ENCODE data around the gene TP53.

TP53 gene

GRCh38 chr17:7719661-7720060, 32.4 kb upstream of the TP53 start:
- no peak overlapping the region for H3K27ac ChIP-seq
- POLR2A ChIA-PET (ENCODE audit: low non-redundant PET) = no interaction called here
- no peak for TF ChIP-seq CTCF (conservative IDR thresholded peaks at IDR 0.05; ENCODE audit: low read depth)
- CTCF ChIA-PET = interaction anchor here (0.6 kb wide), 1 partner anchor 25 kb away, joined by 3 read pairs; no protein-coding TSS in a partner anchor
- DNase-seq (ENCODE audit: low spot score) = no peak

DNA sequence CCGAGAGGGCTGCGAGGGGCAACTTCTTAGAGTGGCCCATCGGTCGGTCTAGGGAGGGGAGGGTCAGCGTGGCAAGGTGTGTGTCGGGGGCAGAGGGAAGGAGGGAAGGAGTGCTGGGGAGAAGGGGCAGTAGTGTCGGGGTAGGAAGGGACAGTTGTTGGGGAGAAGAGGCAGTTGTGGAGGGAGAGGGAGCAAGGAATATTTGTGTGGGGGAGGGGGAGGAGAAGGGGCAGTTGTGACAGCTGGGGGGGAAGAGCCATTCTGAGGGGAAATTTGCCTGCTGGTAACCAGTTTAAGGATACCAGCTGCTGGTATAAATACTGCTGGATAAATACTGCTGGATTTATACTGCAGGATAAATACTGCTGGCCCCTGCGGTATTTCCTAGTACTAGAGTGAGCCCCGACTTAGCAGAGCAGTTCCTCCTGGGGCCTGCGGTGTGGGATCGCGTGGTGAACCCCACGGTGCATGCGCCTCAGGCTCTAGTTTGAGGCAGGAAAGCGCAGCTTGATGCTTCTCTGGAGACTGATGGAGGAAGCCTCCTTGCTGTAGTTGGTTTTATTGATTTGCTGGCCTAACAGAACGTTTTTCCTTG, 30.6 kb upstream of the TP53 start:
- no peak for TF ChIP-seq CTCF (conservative IDR thresholded peaks at IDR 0.05; ENCODE audit: low read depth)
- ChIA-PET CTCF (interaction anchor here (0.6 to 1.0 kb wide), 3 partner anchors 11 to 38 kb away, joined by 3 to 4 read pairs (median 4); no protein-coding TSS in a partner anchor), POLR2A (ENCODE audit: low non-redundant PET) (no interaction called here)
- peak overlapping the region; percentile 79 for H3K27ac ChIP-seq
- DNase-seq (ENCODE audit: low spot score) = no peak

- ChIA-PET CTCF (interaction anchor here (0.6 to 1.5 kb wide), 14 partner anchors 10 to 1367 kb away, joined by 3 to 6 read pairs (median 4); partner anchors contain the start of gene EFNB3), POLR2A (ENCODE audit: low non-redundant PET) (interaction anchor here (0.5 kb wide), 1 partner anchor 14 kb away, joined by 7 read pairs; no protein-coding TSS in a partner anchor)
- TF ChIP-seq CTCF (conservative IDR thresholded peaks at IDR 0.05; ENCODE audit: low read depth) = peak; percentile 77
- H3K27ac ChIP-seq = peak within 1 kb of the TSS; percentile 79
- DNase-seq (ENCODE audit: low spot score) = peak; percentile 77
Observed at GRCh38 chr17:7716901-7717755, 29.8 kb upstream of the TP53 start, which contains the start of gene DNAH2. TSS of gene DNAH2 (plus strand) at chr17:7717744. CDS start at chr17:7719735, 1,991 bp downstream.

DNA sequence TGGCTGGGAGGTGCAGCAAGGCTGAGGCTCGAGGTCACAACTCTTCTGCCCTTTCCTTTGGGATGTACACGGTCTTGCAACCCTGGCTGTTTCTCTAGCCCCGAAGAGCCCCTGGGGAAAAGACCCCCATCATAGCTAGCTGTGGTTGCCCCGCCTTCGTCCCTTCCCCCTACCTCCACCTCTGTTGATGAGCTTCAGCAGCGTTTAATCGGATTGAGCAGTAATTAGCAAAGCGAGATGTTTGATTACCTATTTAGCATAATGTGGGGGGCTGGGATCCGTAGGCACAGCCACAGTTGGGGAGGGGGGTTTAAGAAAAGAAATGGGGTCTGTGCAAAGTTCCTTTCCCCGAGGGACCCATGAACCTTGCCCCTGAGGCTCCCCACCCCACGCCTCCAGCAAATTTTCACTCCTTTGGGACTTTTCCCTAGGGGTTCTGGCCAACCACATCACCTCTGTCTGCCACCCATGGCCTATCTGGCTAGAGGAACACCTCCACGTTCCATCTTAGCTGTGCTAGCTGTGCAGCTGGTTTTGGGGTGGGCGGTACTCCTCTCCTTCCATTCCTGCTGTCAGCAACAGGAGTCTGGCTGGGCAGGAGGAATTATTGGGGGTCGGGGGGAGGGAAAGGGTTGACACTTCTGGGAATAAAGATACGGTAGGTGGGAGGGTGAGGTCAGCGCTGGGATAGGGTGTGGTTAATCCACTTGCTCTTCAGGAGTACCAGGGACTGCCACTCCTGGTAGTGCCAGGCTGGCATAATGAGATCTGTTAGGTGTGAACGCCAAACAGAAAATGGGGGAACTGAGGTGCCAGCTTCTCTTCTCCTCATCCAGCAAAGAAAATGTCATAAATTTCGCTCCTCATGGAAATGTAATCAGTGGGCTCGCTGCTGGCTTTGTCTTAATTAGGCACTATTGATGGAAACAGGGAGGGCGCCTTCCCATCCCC, 28.9 kb upstream of the TP53 start:
- ChIA-PET POLR2A (ENCODE audit: low non-redundant PET) (interaction anchor here (0.5 to 0.7 kb wide), 3 partner anchors 13 to 1915 kb away, joined by 3 to 7 read pairs (median 4); no protein-coding TSS in a partner anchor), CTCF (interaction anchor here (0.6 to 1.5 kb wide), 12 partner anchors 10 to 274 kb away, joined by 3 to 6 read pairs (median 4); partner anchors contain the start of gene EFNB3)
- DNase-seq (ENCODE audit: low spot score) = no peak
- H3K27ac ChIP-seq = peak overlapping the region; percentile 79
- TF ChIP-seq CTCF (conservative IDR thresholded peaks at IDR 0.05; ENCODE audit: low read depth) = no peak

DNA sequence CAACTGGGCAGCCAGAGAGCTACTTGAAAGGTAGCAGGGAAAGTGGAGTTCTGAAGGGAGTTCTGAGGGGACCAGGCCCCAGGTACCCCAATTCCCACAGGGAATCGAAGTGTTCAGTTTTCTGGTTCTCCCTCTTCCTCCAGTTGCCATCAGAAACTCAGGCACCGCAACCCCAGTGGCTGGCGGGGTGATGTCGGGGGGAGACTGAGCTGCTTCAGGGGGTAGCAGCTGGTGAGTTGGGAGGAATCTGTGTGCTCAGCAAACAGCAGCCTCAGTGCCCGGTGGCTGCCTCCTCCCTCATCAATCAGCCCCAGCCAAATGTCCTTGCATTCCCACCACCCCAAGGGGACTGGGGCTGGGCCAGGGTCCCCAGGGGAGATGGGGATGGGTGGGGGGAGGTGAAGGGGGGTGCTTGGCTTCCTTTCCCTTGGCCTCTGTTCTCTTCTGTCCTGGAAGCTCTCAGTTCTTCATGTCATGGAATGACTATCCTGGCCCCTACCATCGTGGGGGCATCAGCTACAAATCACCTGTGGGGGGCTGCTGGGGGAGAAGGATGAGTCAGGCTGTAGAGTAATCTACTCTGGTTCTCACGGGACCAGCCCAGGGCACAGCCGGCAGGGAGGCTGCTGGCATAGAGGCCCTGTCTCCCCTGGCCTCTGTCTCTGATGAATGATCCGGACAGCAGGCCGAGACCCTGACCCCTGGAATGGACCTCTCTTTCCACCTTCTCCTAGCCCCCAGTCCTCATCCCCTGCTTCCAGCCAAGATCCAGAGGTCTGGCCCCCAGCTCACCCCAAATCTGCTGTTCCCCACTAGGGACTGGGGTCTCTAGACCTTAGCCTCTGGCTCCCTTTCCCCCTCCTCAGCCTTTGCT, 27.7 kb upstream of the TP53 start:
- TF ChIP-seq CTCF (conservative IDR thresholded peaks at IDR 0.05; ENCODE audit: low read depth) = no peak
- H3K27ac ChIP-seq = no peak overlapping the region
- ChIA-PET POLR2A (ENCODE audit: low non-redundant PET) (interaction anchor here (0.6 kb wide), 1 partner anchor 669 kb away, joined by 3 read pairs; no protein-coding TSS in a partner anchor), CTCF (interaction anchor here (0.6 to 0.9 kb wide), 2 partner anchors 11 to 29 kb away, joined by 3 to 6 read pairs; no protein-coding TSS in a partner anchor)
- no peak for DNase-seq (ENCODE audit: low spot score)
